SK-N-SH treated with all-trans-retinoic acid at 6 μM for 48 hours (cell line): ENCODE results near the gene USHBP1.
A peak's percentile ranks its signal among the peaks of the same experiment; 100 is the strongest.

Source experiments
- ATAC-seq: fragments of 200-7000 bp; cut with Tn5 transposase; 3 replicates; pipeline ENCODE4 v1.9.1; 2020; ENCODE audit warnings: mild to moderate bottlenecking, moderate library complexity
- ARNTL ChIP-seq: fragments of 450-650 bp; formaldehyde crosslinking; IDR thresholded peaks from 2 replicates; pipeline ENCODE4 v1.5.0; 2020; ENCODE audit warnings: low read depth, mild to moderate bottlenecking, moderate library complexity, borderline replicate concordance
- BACH2 ChIP-seq: fragments of 250-450 bp; sonication (Bioruptor Pico); IDR thresholded peaks from 2 replicates; pipeline ENCODE4 v1.9.0; 2021; ENCODE audit warnings: mild to moderate bottlenecking, borderline replicate concordance
- CSDC2 ChIP-seq: fragments of 250-450 bp; sonication (Bioruptor Pico); IDR thresholded peaks from 2 replicates; pipeline ENCODE4 v1.5.0; 2020; ENCODE audit warnings: mild to moderate bottlenecking, moderate library complexity
- CSRNP3 ChIP-seq: fragments of 250-450 bp; sonication (Bioruptor Pico); IDR thresholded peaks from 2 replicates; pipeline ENCODE4 v1.5.1; 2021; ENCODE audit warnings: mild to moderate bottlenecking, moderate library complexity
- ESRRG ChIP-seq: fragments of 250-450 bp; sonication (Bioruptor Pico); IDR thresholded peaks from 2 replicates; pipeline ENCODE4 v1.6.1; 2021; ENCODE audit warnings: mild to moderate bottlenecking
- GLIS3 ChIP-seq: fragments of 250-450 bp; sonication (Bioruptor Pico); IDR thresholded peaks from 2 replicates; pipeline ENCODE4 v1.5.0; 2020; ENCODE audit warnings: mild to moderate bottlenecking, moderate library complexity
- OSR1 ChIP-seq: fragments of 250-450 bp; sonication (Bioruptor Pico); IDR thresholded peaks from 2 replicates; pipeline ENCODE4 v1.8.0; 2022; ENCODE audit warnings: moderate library complexity, mild to moderate bottlenecking, inconsistent platforms
- PATZ1 ChIP-seq: fragments of 250-450 bp; sonication (Bioruptor Pico); IDR thresholded peaks from 2 replicates; pipeline ENCODE4 v1.8.0; 2020; ENCODE audit warnings: mild to moderate bottlenecking, moderate library complexity, borderline replicate concordance
- PPARA ChIP-seq: fragments of 250-450 bp; sonication (Bioruptor Pico); IDR thresholded peaks from 2 replicates; pipeline ENCODE4 v1.5.0; 2020; ENCODE audit warnings: mild to moderate bottlenecking, borderline replicate concordance
- RARB ChIP-seq: fragments of 250-450 bp; sonication (Bioruptor Pico); IDR thresholded peaks from 2 replicates; pipeline ENCODE4 v1.8.0; 2021; ENCODE audit warnings: mild to moderate bottlenecking, moderate library complexity
- SNAI2 ChIP-seq: fragments of 250-450 bp; sonication (Bioruptor Pico); IDR thresholded peaks from 2 replicates; pipeline ENCODE4 v1.5.0; 2020; ENCODE audit warnings: mild to moderate bottlenecking, moderate library complexity
- TCF4 ChIP-seq: fragments of 250-450 bp; sonication (Bioruptor Pico); IDR thresholded peaks from 2 replicates; pipeline ENCODE4 v1.8.0; 2021; ENCODE audit warnings: mild to moderate bottlenecking, moderate library complexity, borderline replicate concordance
- TOX ChIP-seq: fragments of 250-450 bp; sonication (Bioruptor Pico); IDR thresholded peaks from 2 replicates; pipeline ENCODE4 v1.8.0; 2021; ENCODE audit warnings: mild to moderate bottlenecking, moderate library complexity, borderline replicate concordance
- ZC3H10 ChIP-seq: fragments of 250-450 bp; sonication (Bioruptor Pico); IDR thresholded peaks from 2 replicates; pipeline ENCODE4 v1.5.1; 2021; ENCODE audit warnings: mild to moderate bottlenecking, moderate library complexity
- ZFP3 ChIP-seq: fragments of 250-450 bp; sonication (Bioruptor Pico); IDR thresholded peaks from 2 replicates; pipeline ENCODE4 v1.5.0; 2020; ENCODE audit warnings: mild to moderate bottlenecking, moderate library complexity
- ZFP30 ChIP-seq: fragments of 450-650 bp; formaldehyde crosslinking; IDR thresholded peaks from 2 replicates; pipeline ENCODE4 v1.5.0; 2022; ENCODE audit warnings: mild to moderate bottlenecking, moderate library complexity
- ZNF565 ChIP-seq: fragments of 450-650 bp; formaldehyde crosslinking; conservative IDR thresholded peaks from 2 replicates; pipeline ENCODE4 v1.5.0; 2020; ENCODE audit warnings: low read depth, mild to moderate bottlenecking, moderate library complexity
- ZNF70 ChIP-seq: fragments of 450-650 bp; formaldehyde crosslinking; IDR thresholded peaks from 2 replicates; pipeline ENCODE4 v1.5.0; 2020; ENCODE audit warnings: mild to moderate bottlenecking, moderate library complexity
- ZNF8 ChIP-seq: fragments of 450-650 bp; formaldehyde crosslinking; IDR thresholded peaks from 2 replicates; pipeline ENCODE4 v1.5.0; 2020; ENCODE audit warnings: mild to moderate bottlenecking, moderate library complexity
- TF ChIP-seq, protein P1 (sequence below): fragments of 250-450 bp; sonication (Bioruptor Pico); IDR thresholded peaks from 2 replicates; pipeline ENCODE4 v1.5.1; 2020; ENCODE audit warnings: low read depth, mild to moderate bottlenecking, moderate library complexity
- TF ChIP-seq, protein P2 (sequence below): fragments of 250-450 bp; sonication (Bioruptor Pico); IDR thresholded peaks from 2 replicates; pipeline ENCODE4 v1.5.0; 2020; ENCODE audit warnings: mild to moderate bottlenecking, moderate library complexity

USHBP1 gene

GRCh38 chr19:17235300-17235970 lies 29.1 kb downstream of the USHBP1 start:
- ATAC-seq: peak; percentile 82
- TF ChIP-seq, protein P1, sequence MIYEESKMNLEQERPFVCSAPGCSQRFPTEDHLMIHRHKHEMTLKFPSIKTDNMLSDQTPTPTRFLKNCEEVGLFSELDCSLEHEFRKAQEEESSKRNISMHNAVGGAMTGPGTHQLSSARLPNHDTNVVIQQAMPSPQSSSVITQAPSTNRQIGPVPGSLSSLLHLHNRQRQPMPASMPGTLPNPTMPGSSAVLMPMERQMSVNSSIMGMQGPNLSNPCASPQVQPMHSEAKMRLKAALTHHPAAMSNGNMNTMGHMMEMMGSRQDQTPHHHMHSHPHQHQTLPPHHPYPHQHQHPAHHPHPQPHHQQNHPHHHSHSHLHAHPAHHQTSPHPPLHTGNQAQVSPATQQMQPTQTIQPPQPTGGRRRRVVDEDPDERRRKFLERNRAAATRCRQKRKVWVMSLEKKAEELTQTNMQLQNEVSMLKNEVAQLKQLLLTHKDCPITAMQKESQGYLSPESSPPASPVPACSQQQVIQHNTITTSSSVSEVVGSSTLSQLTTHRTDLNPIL (CRISPR knock-in tag): no peak
- TF ChIP-seq TOX (CRISPR knock-in tag) (no peak), ARNTL (CRISPR knock-in tag) (no peak), ZC3H10 (CRISPR knock-in tag) (no peak), PATZ1 (CRISPR knock-in tag) (no peak), SNAI2 (CRISPR knock-in tag) (no peak), ZNF70 (CRISPR knock-in tag) (no peak), ZNF8 (CRISPR knock-in tag) (no peak), TCF4 (CRISPR knock-in tag) (no peak), CSDC2 (CRISPR knock-in tag) (no peak), ZFP30 (CRISPR knock-in tag) (no peak)

- TF ChIP-seq TOX (CRISPR knock-in tag) (no peak), RARB (CRISPR knock-in tag) (no peak), BACH2 (CRISPR knock-in tag) (no peak)
- ATAC-seq: peak; percentile 85
These were observed 29.6 kb downstream of the USHBP1 start for GRCh38 chr19:17234911-17235299.

GRCh38 chr19:17232258-17232657 lies 32.3 kb downstream of the USHBP1 start:
- TF ChIP-seq ZFP3 (CRISPR knock-in tag) (no peak), CSDC2 (CRISPR knock-in tag) (no peak), TOX (CRISPR knock-in tag) (no peak), GLIS3 (CRISPR knock-in tag) (no peak), ZNF8 (CRISPR knock-in tag) (no peak), PPARA (CRISPR knock-in tag) (no peak), ESRRG (no peak), PATZ1 (CRISPR knock-in tag) (no peak)
- ATAC-seq: no peak

- ATAC-seq: no peak
- TF ChIP-seq ESRRG (no peak), ZFP3 (CRISPR knock-in tag) (peak; percentile 100)
- TF ChIP-seq, all 23 proteins: peak for 1
These were observed 34.7 kb downstream of the USHBP1 start for GRCh38 chr19:17229890-17230289.

DNA sequence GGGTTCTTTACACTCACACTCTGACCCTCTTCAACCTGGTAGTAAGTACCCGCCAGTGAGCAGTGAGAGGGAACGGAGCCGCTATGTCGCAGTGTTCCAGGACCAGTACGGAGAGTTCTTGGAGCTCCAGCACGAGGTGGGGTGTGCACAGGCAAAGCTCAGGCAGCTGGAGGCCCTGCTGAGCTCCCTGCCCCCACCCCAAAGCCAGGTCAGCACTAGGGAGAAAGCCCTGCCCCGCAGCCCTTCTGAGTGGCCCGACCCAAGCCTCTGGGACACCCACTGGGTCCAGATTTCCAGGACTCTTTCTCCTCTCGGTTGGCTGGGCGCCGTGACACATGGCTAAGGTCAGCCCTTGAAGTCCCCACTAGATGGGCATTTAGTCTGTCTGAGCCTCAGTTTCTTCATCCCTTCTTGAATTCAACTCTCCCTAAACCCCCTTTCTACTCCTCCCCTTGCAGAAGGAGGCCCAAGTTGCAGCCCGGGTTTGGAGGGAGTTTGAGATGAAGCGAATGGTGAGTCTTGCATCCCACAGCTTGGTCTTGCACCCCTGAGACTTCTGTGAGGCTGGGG lies 36.7 kb downstream of the USHBP1 start:
- TF ChIP-seq PPARA (CRISPR knock-in tag) (no peak), ZFP3 (CRISPR knock-in tag) (no peak), ARNTL (CRISPR knock-in tag) (no peak), TCF4 (CRISPR knock-in tag) (no peak), ZNF8 (CRISPR knock-in tag) (no peak), CSRNP3 (CRISPR knock-in tag) (no peak), GLIS3 (CRISPR knock-in tag) (no peak), SNAI2 (CRISPR knock-in tag) (no peak), ZFP30 (CRISPR knock-in tag) (no peak), ZNF565 (no peak), OSR1 (CRISPR knock-in tag) (no peak), BACH2 (CRISPR knock-in tag) (no peak), PATZ1 (CRISPR knock-in tag) (no peak)
- TF ChIP-seq, protein P2, sequence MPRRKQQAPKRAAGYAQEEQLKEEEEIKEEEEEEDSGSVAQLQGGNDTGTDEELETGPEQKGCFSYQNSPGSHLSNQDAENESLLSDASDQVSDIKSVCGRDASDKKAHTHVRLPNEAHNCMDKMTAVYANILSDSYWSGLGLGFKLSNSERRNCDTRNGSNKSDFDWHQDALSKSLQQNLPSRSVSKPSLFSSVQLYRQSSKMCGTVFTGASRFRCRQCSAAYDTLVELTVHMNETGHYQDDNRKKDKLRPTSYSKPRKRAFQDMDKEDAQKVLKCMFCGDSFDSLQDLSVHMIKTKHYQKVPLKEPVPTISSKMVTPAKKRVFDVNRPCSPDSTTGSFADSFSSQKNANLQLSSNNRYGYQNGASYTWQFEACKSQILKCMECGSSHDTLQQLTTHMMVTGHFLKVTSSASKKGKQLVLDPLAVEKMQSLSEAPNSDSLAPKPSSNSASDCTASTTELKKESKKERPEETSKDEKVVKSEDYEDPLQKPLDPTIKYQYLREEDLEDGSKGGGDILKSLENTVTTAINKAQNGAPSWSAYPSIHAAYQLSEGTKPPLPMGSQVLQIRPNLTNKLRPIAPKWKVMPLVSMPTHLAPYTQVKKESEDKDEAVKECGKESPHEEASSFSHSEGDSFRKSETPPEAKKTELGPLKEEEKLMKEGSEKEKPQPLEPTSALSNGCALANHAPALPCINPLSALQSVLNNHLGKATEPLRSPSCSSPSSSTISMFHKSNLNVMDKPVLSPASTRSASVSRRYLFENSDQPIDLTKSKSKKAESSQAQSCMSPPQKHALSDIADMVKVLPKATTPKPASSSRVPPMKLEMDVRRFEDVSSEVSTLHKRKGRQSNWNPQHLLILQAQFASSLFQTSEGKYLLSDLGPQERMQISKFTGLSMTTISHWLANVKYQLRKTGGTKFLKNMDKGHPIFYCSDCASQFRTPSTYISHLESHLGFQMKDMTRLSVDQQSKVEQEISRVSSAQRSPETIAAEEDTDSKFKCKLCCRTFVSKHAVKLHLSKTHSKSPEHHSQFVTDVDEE (CRISPR knock-in tag): no peak
- ATAC-seq: no peak
